SHP77 treated with DMSO at 0.1 percent for 48 hours (cell line): ENCODE data around the gene YPEL1.
"Not testable (repeated sequence)": the region's sequence is repeated elsewhere in the genome, so short reads cannot be mapped to it uniquely, and the experiment has no call there.

Experiments
- DNase-seq: peaks from one replicate; lab custom pipeline; 2025; lab: John Stamatoyannopoulos, UW

YPEL1 gene

DNA sequence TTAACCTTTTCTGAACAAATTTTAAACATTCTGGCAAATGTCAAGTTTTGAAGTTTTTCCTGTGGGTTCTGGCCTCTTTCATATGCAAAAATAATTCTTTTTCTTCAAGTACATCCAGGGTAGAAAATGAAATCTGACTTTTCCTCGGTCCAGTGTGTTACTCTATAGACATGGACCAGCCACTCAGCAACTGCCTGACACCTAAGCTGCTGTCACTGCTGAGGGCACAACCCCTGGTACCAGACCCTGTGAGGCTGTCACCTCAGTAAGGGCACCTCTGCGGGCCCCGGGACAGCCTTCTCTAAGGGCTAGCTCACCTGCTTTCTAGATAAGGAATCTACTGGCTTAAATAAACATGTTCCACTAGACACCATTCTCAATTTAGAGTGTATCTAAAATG, 36.0 kb downstream of the YPEL1 start:
- no peak for DNase-seq

DNA sequence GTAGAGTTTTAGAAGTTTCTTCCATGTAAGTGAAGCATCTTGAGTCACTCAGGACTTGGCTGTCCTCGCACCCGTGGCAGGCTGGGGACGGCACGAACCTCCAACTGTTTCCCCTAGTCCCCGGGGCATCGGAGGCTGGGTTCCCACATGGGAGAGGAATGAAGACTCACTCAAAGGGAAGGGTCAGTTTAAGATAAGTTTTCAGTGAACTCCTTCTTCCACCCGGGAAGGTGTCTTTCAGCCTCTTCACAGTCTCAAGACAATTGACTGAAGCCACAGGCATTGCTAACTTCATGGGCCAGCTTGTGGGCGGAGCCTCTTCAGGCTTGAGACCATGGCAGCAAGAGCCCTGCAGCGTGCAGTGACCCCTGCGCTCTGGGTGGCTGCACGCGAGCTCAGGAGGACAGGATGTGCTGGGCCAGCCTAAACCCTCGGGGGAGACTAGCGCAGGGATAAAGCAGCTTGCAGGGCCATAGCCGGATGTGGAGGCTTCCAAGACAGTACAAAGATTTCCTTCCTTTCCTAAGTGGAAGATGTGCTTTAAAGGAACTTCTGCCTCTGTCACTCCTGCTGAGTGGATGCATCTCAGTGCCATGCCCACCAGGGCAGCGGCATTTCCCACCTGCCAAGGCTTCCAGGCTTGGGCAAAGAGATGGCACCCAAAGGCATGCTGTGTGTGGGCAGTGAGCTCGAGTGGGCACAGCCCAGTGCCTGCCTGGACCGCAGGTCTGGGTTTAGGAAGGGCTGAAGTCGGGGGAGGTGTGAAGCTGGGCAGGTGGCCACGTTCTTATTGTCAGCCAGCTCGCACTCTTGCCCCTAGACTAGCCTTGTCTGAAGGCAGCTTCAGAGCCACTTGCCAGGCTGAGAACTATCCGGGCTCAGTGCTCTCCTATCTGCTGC, 36.9 kb downstream of the YPEL1 start:
- no peak for DNase-seq

DNA sequence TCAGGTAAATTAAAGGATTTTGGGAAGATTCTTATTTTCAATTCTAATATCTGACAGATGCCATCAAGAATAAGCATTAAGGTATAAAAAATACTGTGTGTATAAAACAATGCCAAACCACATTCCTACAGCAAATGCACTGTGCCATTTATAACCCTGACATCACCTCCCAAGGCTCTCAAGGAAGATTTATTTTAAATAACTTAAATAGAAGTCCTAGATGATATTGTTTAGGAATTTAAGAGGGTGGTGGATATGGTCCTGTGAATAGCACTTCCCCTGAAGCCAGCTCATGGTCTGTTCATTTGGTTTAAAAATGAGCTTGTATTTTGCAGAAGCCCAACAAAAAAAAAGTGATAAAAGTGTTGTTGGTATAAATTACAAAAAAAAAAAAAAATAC, 37.7 kb downstream of the YPEL1 start:
- DNase-seq: no peak

DNA sequence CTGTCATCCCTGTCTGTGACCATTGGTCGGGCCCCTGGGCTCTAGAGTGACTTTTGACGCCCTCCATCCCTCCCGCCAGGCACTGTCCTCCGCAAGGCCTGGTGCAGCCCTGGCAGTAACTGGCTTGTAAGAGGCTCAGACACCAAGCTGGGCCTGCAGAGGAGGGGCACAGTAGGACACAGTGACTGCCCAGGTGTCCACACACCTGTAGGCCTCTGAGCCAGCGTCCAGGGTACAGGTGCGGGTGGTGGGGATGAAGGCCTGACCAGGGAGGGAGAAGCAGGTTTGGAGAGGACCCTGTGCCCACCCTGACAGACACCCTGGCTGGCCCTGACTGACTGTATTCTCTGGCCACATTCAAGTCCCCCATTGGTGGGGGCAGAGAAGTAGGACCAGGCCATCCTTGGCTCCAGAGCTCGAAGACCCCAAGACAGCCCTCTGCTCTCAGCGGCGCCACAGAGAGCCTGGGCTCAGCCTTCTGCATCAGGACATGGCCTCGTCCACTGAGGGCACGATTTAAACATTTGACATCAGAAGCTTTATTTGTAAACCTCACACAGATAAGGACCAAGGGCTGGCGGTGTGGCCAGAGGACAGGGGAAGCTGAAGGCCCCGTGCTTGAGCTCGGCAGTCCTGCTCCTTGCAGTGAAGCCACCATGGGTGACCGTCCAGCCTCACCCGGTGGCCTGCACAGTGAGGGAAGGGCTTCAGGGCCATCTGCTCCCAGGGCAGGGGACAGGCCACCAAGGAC, 38.4 kb downstream of the YPEL1 start:
- no peak for DNase-seq

- DNase-seq: no peak
Measured at GRCh38 chr22:21696115-21696514, 39.5 kb downstream of the YPEL1 start.

GRCh38 chr22:21695430-21696085, 40.0 kb downstream of the YPEL1 start:
- DNase-seq: no peak

DNA sequence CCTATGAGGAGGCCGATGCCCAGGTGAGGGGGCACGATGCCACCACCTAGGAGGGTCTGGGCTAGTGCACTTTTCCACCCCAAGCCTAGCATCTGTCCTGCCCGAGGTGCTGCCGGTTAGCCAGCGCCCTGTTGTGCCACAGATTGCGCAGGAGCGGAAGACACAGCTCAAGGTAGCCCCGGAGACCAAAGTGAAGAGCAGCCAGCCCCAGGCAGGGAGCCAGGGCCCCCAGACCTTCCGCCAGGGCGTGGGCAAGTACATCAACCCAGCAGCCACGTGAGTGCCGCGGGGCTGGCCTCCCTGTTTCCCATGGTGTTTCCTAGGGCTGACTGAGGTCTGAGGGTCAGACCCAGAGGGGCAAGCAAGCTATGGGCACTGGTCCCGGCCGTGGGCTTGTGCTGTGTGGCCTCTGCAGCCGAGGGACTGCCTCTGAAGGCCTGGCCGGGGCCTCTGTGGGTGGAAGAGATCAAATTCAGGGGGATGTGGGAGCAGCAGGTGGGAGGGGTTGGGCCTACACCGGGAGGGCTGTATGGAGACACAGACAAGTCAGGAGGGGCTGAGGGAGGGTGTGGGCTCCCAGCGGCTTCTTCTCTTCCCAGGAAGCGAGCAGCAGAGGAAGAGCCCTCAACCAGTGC, 40.7 kb downstream of the YPEL1 start:
- DNase-seq: no peak

GRCh38 chr22:21694394-21694793, 41.2 kb downstream of the YPEL1 start:
- DNase-seq: no peak

DNA sequence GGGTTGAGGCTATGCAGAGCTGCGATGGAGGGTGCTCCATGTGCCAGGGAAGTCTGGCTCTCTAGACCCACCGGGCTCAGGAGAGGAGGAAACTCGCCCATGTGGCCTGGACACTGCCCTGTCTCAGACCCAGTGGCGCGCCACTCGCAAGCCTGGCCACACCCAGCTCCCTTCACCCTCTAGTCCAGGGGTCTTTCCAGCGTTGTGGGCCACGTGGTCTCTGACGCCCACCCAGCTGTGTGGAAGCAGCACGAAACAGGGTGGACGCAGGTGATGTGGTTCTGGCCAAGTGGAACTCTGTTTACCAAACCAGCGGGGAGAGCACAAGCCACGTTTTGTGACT, 41.6 kb downstream of the YPEL1 start:
- no peak for DNase-seq

- DNase-seq: no peak
Measured at GRCh38 chr22:21693333-21693998, 42.1 kb downstream of the YPEL1 start.

DNA sequence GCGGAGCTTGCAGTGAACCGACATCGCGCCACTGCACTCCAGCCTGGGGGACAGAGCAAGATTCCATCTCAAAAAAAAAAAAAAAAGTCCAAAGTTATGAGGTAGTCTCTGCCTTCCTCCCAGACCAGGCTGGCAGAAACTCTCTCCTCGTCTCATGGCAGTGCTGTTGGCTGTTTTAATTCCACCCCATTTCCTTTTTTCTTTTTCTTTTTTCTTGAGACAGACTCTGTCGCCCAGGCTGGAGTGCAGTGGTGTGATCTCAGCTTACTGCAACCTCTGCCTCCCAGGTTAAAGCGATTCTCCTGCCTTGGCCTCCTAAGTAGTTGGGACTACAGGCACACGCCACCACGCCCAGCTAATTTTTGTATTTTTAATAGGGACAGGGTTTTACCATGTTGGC, 42.7 kb downstream of the YPEL1 start:
- DNase-seq: not testable (repeated sequence)

- no peak for DNase-seq
Measured at GRCh38 chr22:21691816-21692215, 43.8 kb downstream of the YPEL1 start.

DNA sequence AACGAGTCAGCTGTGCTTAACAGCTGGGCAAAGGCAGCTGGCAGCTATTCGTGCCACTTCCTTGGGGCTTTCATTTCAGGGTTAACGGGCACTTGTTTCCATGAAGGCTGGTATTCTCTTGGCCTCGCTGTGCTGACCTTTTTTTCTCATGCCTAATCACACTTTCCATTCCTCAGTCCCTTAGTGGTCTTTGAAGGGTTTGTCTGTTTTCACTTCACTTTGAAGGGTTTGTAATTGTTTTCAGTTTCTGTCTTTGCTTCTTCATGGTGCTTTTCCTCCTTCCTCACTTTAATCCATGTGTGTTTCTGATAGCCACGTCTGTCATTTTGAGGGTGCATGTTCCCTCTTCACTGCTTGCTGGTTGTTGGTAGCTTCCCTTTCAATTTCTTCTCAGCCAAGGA, 45.2 kb downstream of the YPEL1 start:
- no peak for DNase-seq

DNA sequence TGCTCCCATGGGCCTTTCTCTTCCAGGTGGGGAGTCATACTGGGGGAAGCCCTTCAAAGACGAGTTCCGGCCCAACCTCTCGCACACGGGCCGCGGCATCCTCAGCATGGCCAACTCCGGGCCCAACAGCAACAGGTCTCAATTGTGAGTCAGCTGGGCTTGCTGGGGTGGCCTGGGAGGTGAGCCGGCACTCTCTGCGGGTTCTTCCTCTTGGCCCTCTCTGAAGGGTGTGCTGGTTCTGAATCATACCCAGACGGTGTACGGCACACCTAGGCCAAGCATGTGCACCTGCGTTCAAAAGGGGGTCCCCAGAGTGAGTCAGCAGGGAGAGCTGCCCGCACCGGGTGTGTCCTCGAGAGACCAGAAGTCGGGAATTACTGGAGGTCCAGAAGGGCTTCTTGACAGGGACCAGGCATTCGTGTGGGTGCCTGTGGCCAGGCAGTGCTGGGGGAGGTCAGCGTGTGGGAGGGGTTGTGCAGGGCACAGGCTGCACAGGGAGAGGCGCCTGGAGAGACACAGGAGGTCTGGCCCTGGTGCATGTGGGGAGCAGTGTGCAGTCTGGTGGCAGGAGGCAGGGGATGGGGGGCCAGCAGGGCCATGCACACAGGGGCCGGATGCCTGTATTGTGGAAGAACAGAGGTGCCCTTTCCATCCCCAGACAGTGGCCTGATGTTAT, 46.8 kb downstream of the YPEL1 start:
- no peak for DNase-seq

DNA sequence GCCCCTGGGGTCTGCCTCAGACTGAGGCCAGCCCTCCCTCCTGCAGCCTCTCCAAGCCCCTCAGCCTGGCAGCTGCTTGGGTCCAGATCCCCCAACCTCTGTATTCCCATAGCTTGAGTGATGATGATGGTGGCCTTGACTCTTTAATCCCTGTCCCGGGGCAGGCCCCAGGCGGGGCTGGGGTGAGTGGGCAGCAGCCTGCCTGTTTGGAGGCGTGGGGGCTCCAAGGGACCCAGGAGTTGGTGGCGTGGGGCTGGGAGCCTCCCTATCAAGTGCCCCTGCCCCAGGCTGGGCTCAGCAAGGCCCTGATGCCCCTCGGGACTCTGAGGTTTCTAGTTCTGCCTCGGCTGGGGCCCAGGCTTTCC, 47.3 kb downstream of the YPEL1 start:
- no peak for DNase-seq

- no peak for DNase-seq
Measured at GRCh38 chr22:21687685-21688259, 47.8 kb downstream of the YPEL1 start.

DNA sequence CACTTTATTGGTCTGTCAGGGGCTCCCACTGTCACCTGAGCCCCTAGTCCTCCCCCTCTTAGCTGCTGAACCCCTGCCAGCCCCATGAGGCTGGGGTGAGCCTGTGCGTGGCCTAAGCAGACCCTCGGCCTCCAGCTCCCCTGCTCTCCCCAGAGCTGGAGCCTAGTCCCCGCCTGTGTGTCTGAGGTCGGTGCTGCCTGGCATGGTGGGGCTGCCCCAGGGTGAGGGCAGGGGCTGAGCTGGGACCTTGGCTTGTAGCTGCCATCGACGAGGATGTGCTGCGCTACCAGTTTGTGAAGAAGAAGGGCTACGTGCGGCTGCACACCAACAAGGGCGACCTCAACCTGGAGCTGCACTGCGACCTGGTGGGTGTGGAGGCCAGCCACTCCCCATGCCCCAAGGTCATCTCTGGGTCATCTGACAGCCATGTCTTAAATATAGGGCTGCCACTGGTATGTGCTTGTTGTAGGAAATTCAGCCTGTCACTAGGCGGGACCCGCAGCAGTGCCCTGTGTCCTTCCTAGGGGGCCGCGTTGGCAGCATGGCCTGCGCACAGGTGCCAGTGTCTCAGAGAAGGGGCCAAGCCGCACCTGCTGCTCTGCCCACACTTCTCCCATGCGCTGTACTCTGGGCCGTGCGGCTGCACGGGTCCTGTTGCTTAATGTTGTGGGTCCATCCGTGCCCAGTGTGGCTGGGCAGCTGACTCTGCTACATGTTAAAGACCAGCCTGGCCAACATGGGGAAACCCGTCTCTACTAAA, 48.8 kb downstream of the YPEL1 start:
- DNase-seq: no peak

DNA sequence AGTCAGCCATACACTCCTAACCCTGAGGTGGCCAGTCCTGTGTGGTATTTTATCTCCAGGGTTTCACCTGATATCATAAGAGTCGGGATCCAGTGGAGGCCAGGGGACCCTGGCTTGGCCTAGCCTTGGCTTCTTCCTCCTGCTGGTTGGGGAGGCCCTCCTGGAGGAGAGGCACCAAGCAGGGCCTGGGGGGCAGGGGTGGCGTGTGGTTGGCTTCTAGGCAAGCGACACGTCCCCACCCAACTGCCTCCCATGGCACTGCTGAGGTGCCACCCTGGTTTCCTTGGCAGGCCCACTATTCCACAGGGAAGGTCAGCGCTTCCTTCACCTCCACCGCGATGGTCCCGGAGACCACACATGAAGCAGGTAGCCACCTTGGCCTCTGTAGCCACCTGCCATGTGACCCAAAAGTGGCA, 49.4 kb downstream of the YPEL1 start:
- DNase-seq: no peak

DNA sequence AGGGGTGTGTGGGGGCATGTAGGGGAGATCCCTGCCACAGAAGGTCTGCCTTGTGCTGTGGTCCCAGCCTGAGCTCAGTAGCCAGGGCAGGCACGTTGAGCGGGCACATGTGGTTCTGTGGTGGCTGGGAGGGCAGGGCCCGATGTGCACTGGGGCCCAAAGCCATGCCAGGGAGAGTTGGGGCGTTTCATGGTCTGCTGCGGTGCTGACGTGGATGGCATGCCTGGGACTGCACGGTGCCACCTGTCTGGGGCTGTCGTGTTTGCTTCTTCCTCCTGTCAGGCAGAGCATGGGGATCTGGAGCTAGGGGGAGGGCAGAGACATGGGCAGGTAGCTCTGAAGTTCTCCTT, 50.5 kb downstream of the YPEL1 start:
- no peak for DNase-seq

DNA sequence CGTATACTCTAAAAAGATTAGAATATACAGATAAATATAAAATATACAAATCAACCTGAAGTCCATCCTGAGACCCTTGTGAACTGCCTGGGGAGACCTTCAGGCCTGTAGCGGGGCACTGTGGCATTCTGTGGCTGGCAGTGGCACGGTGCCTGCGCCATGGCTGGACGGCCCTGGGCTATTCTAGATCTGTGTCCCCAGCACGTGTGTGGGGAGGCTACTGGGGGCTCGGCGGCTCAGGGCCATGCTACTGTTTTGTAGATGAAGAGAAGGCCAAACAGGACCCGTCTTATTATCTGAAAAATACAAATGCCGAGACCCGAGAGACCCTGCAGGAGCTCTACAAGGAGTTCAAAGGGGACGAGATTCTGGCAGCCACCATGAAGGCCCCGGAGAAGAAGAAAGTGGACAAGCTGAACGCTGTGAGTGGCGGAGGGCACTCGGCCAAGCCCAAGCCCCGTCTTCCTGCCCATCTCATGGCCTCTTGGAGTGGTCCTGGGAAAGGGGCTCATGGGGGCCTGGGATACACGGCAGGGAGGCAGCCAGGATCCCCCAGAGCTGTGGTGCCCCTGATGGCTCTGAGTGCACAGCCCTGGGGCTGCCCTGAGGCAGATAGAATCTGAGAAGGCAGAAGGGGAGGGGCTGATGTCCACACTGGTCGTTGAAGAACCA, 51.0 kb downstream of the YPEL1 start:
- DNase-seq: no peak
